GM19035 (cell line): Measurements from ENCODE around the gene S100A12.
"Not testable (repeated sequence)": the region's sequence is repeated elsewhere in the genome, so short reads cannot be mapped to it uniquely, and the experiment has no call there.

Experiments
- ATAC-seq: cut with Tn5 transposase; IDR thresholded peaks from one replicate; pipeline ENCODE4 v1.9.1; 2021; ENCODE audit not compliant: unreplicated experiment

The S100A12 gene

DNA sequence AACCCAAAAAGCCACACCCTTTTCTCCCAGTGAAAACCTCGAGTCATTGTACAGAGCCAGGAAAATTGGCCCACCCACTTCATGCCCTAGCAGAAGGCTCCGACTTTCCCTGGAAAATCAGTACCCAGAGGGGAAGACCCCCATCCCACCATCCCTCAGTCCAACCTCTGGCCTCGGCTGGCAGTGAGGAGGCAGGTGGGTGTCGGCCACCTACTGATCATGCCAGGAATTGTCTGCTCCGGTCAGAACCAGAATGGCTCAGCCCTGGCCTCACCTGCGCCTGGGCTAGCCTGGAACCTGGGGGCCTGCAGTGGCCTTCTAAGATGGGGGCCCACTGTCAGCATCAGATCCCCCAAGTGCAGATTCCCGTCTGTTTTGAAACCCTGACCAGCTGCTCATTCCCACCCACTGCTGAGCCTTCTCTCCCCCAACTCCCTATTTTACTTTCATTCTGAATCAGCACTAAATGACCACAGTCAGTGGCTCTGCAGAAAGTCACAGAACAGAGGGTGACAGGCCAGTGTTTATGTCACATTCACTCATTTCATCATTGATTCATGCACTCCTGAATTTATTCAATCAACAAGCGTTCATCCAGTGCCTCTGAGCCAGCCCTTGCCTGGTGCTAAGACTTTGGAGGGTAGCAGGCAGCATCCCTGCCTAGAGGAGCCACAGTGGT, 20.8 kb downstream of the S100A12 start:
- no peak for ATAC-seq

DNA sequence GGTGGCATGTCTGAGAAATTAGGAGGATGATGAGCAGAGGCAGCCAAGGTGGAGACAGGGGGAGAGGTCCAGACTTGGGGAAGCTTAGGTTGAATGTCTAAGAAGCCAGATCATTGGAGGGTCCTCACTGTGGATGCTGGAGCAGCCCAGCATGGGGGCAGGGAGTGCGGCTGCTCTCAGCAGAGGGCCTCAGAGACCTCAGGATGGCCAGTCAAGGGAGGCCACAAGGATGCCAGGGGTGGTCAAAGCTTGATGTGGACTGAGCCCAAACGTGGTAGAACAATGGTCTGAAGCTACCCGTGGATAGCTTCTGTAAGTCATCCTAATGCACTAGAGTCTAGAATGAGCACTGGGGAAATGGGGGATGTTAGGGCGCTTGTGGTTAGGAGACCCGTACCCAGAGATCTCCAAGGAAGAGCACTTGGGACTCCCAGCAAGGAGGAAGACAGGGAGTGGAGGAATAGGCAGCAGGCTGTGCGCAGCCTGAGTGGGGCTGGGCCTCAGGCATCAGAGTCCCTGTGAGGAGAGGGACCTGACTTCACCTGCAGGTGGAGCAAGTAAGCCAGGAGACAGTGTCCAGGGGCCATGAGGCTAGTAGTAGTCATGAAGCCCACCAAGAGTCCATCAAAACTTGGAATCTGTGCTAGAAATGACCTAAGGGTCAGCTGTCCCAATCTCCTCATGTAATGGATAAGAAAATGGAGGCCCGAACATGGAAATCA, 22.0 kb downstream of the S100A12 start:
- ATAC-seq = no peak

DNA sequence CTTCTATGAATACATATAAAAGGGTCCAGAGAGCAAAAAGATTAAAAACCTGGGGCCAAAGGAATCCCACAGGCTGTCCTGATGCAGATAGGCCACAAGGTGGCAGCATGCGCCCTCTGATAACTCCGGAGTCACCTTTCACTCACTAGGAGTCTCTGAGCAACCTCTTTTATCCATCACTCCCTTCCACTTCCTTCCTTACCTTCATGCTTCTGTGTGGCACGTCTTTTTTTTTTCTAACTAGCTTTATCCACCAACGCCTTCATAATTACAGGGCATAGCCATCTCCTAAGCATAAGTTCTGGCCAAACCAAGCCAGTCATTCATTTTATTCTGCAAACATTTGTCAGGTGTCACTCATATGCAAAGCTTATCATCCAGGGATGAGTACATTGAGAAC, 22.9 kb downstream of the S100A12 start:
- ATAC-seq = no peak

DNA sequence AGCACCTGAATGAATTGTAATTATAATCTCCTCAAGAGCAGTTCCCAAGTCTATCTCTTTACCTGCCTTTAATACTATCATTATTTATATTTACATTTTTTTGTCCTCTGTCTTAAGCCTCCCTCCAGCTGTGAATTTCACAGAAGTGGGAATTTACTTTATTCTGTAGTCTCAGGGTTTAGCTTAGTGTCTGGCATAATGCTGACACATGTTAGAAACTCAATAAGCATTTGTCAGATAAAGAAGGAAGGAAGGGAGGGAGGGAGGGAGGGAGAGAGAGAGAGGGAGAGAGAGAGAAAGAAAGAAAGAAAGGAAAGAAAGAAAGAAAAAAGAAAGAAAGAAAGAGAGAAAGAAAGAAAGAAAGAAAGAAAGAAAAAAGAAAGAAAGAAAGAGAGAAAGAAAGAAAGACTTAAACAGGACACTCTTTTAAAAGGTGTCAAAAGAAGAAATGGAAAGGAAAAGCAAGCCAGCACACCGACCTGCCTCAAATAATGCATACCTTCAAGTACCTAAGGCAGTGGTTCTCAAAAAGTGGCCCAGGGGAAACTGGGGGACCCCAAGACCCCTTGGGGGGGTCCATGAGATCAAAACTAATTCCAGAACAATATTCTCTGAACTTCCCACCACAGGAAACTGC, 25.0 kb downstream of the S100A12 start:
- no peak for ATAC-seq

GRCh38 chr1:153349363-153350320, 25.8 kb downstream of the S100A12 start:
- no peak for ATAC-seq

- no peak for ATAC-seq
Measured at GRCh38 chr1:153348511-153349362, 26.7 kb downstream of the S100A12 start, which contains the start of gene PGLYRP4. Gene PGLYRP4, minus strand, starts transcription at chr1:153348841. Its CDS starts 909 bp downstream, at chr1:153347932.

DNA sequence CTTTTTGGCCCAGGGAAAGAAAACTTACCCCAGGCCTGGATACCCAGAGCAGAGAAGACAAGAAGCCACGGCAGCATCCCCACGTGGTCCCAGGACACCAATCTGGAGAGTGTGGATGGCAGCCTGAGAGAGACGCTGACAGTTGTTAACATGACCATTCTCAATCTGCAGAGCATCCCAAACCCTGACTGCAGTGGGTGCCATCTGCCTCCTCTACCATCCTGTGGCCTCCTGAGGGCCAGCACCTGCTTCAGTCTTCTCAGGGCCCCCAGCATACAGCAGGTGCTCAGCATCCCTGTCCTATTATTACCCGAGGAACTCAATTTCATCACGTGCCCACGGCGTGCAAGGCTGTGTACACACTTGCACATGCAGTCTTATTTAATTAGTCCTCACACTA, 27.6 kb downstream of the S100A12 start:
- ATAC-seq = no peak

DNA sequence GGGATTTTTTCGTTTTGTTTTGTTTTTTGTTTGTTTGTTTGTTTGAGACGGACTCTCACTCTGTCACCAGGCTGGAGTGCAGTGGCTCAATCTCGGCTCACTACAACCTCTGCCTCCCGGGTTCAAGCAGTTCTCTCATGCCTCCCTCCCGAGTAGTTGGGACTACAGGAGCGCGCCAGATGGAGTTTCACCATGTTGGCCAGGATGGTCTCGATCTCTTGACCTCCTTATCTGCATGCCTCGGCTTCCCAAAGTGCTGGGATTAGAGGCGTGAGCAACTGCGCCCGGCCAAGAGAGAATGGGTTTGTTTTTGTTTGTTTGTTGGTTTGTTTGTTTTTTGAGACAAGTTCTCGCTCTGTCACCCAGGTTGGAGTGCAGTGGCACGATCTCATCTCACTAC, 28.4 kb downstream of the S100A12 start:
- not testable (repeated sequence) for ATAC-seq

- no peak for ATAC-seq
Measured at GRCh38 chr1:153346077-153346723, 29.2 kb downstream of the S100A12 start.

DNA sequence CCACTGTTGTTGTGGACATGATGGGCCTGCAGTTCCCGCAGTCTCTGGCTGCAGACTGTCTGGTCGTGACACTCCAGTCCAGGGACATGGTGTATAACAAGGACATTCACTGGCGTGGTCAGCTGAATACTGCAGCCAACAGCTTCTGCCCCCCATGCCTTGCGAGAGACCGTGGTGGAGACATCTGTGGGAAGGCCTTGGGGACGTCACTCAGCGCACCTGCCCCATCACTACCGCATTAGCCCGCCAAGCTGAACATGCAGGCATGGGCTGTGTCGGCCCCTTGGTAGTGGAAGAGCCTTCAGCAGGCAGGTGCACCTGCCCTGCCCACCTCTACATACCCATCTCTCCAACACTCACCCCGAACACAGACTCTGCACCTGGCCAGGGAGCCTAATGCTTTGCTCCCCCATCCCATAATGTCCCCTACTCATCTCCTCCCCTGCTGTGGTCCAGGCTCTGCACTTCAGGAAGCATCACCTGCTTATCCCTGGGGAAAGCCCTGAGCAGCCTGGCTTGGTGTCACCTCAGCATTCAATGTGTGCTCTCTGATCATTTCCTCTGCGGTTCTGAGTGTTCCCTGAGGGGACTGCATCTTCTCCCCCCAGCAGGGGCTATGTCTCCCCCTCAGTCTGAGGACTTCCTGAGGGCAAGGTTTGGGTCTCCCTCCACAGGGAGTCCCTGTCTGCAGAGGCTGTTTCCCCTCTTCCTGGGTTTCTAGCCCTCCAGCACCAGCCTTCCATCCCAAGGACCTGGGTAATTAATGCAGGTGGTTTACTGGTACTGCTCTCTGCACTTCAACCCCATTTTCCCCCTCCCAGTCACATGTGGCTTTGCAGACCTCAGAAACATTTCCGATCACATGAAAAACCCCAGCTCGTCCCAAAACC, 30.0 kb downstream of the S100A12 start:
- ATAC-seq = no peak

- ATAC-seq = no peak
Measured at GRCh38 chr1:153344718-153345025, 30.7 kb downstream of the S100A12 start.

- no peak for ATAC-seq
Measured at GRCh38 chr1:153343811-153344717, 31.4 kb downstream of the S100A12 start.

DNA sequence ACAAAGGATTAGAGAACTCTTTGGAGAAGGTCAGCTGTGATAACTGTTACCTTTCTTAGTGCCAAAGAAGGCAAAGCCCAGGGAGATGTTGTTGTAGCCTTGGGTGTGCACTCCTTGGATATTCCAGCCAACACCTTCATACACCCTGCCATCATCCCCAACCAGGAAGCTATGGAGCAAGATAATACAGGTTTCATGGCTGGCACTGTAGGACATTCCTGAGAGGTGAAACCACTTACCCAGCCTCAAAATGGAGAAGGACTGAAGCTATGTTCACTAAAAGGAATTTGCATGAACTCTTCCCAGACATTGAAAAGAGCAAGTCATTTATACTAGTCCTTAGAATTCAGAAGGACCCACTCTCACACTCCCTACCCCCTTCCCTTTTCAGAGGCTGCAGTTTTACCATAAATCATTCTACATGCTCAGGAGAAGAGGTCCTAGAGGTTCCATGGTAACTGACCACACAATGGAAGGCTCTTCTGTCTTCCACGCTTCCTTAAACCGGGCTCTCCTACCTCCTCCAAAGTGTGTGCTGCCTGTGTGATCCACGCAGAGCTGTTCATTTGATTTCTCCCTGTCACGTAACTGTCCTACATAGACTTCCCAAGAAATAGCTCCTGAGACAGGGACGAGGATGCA, 32.3 kb downstream of the S100A12 start:
- no peak for ATAC-seq

GRCh38 chr1:153342178-153342577, 33.2 kb downstream of the S100A12 start:
- no peak for ATAC-seq

GRCh38 chr1:153341431-153341934, 33.9 kb downstream of the S100A12 start:
- ATAC-seq = no peak

- ATAC-seq = no peak
Measured at GRCh38 chr1:153340356-153340755, 35.1 kb downstream of the S100A12 start.

- no peak for ATAC-seq
Measured at GRCh38 chr1:153339802-153340201, 35.6 kb downstream of the S100A12 start.
